ENCODE data around the gene CDKN2A.

Gene CDKN2A

DNA sequence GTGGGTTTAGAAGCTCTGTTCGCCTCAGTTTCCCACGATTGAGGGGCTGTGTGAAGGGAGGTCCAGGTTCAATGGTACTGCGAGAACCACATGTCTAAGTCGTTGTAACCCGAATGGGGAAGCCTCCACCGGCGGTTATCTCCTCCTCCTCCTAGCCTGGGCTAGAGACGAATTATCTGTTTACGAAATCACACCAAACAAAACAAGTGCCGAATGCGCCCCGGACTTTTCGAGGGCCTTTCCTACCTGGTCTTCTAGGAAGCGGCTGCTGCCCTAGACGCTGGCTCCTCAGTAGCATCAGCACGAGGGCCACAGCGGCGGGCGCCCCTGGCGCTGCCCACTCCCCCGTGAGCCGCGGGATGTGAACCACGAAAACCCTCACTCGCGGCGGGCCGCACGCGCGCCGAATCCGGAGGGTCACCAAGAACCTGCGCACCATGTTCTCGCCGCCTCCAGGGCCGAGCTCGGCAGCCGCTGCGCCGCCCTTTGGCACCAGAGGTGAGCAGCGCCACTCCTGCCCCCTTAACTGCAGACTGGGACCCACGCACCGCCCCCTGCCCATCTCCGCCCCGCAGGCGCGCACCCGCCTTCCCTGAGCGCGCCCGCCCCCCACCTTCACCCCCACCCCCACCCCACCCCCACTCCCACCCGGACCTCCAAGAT, at the start of gene CDKN2A:
CDKN2A (minus strand) TSS at position 500 of the 663 bp plus-strand sequence.
- DNase-seq (ENCODE audit: low spot score), result peak; percentile 41

DNA sequence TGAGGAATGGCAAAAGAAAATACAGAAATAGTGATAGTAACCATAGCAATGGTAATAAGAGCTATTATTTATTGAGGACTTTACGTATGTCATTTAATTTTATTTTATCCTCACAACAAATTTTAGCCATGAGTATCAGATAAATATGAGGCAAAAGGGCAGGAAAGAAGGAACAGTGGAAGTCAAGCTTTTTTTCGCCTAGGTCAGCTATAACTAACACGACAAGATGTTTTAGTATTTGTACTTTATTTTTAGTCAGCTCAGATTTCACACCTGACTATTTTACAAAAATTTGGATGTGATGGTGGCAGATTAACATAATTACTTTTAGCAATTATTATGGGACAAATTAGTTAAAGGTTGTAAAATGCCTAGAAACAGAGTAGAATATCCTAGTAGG, 49.7 kb upstream of the CDKN2A start:
- no peak for DNase-seq (ENCODE audit: low spot score)

GRCh38 chr9:22041775-22042174, 47.6 kb upstream of the CDKN2A start:
- DNase-seq (ENCODE audit: low spot score), result no peak

DNA sequence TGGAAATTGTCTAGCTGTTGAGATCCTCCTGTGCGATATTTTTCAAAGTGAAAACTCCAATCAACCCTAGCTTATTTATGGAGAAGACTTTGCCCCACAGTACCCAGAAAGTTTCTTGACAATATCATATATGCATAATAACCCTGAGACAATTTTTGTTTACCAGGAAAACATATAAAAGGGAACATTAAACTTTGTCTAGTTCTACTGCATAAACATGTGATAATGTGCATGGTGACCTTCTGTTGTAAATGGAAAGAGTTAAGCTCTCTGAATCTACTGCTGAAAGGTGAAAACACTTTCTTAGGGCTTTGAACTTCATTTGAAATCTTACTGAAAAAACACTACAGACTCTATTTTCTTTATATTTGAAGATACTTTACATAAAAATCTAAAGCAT, 47.2 kb upstream of the CDKN2A start:
- no peak for DNase-seq (ENCODE audit: low spot score)

GRCh38 chr9:22040760-22041159, 46.6 kb upstream of the CDKN2A start:
- DNase-seq (ENCODE audit: low spot score), result no peak

DNA sequence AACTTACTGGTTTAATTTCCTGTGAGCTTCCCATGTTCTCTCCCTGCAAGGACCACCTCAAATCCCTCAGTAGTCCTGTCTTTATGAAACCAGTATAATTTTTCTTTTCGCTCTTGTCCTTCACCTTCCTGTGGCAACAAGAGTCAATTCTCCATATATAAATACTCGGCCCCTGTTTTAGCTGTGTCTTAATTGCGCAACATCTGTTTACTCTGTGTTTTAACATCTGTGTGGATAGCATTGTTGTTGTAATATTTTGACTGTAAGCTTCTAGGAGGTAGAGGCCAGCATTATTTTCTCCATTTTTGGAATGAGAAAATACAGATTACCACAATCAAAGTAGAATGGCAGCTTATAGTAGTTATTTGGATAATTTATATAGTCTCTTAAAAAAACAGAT, 45.1 kb upstream of the CDKN2A start:
- no peak for DNase-seq (ENCODE audit: low spot score)

DNA sequence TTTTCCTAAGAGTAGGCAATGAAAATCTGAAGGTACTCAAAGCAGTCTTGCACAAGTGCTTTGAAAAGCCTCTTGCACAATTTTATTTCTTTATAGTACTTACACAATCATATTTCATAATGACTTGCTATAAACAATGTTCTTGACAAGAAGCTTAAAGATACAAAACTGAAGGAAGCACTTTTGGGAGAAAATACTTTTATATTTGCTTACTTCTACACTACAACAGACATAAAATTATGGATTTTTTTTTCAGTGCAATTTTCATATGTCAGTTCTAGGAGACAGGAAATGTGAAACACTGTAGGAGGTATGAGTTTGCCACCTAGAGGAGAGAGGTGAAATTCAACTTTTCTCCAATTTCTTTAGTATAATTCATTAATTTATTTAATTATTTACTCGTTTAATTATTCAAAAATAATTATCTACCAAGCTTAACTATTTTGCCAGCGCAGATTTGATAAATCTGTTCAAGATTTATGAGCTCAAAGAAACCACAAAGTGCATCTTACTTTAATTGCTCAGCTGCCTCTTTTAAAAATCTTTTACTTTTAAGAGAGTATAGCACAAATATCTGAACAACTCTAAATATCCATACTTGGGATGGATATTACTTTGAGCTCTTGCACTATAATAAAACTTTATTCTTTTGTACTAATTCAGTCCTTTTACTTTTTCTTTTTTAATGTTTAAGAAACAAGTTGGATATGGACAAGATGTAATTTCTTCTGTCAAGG, 43.9 kb upstream of the CDKN2A start:
- DNase-seq (ENCODE audit: low spot score), result no peak

GRCh38 chr9:22036866-22037626, 42.9 kb upstream of the CDKN2A start:
- DNase-seq (ENCODE audit: low spot score), result no peak

GRCh38 chr9:22035591-22036011, 41.4 kb upstream of the CDKN2A start:
- DNase-seq (ENCODE audit: low spot score), result no peak

- no peak for DNase-seq (ENCODE audit: low spot score)
Measured at GRCh38 chr9:22033012-22033630, 38.9 kb upstream of the CDKN2A start.

- no peak for DNase-seq (ENCODE audit: low spot score)
Measured at GRCh38 chr9:22031655-22032411, 37.6 kb upstream of the CDKN2A start.

- DNase-seq (ENCODE audit: low spot score), result no peak
Measured at GRCh38 chr9:22030101-22030598, 36.0 kb upstream of the CDKN2A start.

DNA sequence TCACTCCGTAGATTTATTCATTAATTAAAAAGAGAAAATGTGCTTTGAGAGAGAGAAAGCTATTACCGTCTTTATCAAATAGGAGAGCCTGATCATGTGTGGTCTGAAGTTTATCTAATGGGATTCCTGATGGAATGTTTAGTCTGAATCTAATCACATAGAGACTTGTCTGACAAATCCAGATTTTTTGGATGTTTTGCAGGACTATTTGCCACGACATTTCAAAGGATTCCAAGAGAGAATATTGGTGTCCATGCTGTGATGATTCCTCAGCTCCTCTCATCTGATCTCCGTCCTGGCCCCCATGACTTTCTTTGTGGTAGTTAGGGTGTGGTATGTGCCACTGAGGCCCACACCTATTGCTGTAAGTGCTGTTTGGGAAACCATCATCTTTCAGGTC, 35.0 kb upstream of the CDKN2A start:
- DNase-seq (ENCODE audit: low spot score), result no peak

- no peak for DNase-seq (ENCODE audit: low spot score)
Measured at GRCh38 chr9:22028394-22028793, 34.2 kb upstream of the CDKN2A start.

DNA sequence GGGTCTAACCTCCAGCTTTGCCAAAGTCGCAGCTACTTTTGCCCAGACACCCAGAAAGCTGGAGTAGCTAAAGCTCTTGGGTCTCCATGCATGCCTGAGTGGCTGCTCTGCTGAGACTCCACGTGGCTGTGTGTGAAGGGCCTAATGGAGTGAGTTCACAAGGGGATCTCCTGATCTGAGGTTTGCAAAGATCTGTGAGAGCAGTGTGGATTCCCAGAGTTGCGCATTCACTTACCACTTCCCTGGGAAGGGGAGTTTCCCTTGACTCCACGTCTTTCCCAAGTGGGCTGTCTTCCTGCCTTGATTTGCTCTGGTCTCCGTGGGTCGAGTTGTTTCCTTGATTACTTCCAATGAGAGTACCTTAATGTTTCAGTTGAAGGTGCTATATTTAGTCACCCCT, 32.5 kb upstream of the CDKN2A start:
- no peak for DNase-seq (ENCODE audit: low spot score)

GRCh38 chr9:22022396-22022795, 28.2 kb upstream of the CDKN2A start:
- DNase-seq (ENCODE audit: low spot score), result no peak

DNA sequence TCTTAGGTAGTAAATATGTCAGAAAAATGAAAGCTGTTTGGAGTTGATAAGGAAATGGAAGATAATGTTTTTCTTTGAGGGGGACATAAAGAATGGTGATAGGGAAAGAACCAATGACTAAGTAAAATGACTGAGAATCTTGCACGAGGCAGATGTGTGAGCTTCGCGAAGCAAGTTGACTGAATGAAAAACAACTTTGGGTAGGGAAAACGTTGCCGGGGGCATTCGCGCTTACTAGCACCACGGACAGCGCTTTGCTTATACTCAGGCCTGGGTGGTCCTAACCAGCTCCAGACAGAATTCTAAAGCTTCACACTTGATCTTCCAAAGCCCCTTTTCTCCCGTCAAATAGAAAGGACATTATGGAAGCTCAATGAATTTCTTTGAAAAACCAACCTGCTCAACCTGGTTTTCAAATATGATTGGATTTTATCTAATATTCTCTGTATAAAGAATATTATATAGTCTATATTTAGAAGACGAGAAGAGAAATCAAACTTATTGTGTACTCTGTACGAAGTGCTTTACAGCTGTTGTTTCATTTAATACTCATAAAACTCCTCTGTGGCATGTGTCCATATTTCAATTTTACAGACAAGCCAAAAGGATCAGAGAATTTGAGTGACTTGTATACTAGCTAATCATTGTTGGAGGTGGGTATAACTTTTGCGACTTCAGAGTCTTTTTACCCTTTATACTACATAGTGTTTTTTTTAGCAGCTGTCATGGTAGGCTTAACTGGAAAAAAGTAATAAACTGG, 16.9 kb upstream of the CDKN2A start:
- no peak for DNase-seq (ENCODE audit: low spot score)

DNA sequence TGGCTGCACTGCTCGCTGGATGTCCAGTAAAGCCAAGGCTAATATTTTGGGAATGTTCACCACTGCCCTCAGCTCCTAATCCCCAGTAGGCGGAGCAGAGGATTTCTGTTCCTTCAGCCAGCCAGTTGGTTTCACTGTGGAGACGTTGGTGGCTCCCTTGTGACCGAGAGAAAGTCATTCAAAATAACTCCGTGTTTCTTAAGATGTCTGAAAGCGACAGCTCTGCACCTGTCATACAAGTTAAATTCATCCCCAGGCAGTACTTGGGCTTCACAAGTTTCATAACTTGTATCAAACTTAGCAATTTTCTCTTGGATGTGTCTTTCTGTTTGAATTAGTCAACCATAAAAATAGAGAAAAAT, 15.3 kb upstream of the CDKN2A start:
- DNase-seq (ENCODE audit: low spot score), result no peak

GRCh38 chr9:22008717-22009505, 14.7 kb upstream of the CDKN2A start, which contains the start of gene CDKN2B:
Gene CDKN2B, minus strand, starts transcription at chr9:22009305. Its CDS starts 352 bp downstream, at chr9:22008953.
- peak; percentile 95 for DNase-seq (ENCODE audit: low spot score)

DNA sequence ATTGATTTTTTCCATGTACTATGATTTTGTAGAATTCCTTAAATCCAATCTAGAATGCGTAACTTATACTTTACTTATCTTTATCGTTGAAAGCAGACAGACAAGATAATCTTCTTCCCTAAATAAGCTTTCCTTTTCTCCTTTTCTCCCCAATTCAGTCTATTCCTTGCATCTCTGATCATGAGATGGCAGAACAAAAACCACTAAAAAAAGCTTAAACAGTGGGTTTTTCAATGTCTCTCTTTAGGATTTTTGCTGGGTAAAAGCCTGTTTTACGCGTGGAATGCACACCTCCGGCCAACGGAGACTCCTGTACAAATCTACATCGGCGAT, 14.2 kb upstream of the CDKN2A start:
- no peak for DNase-seq (ENCODE audit: low spot score)
